GM18873 (cell line): Measurements from ENCODE around the gene FBLL1.
"Not testable (repeated sequence)": the region's sequence is repeated elsewhere in the genome, so short reads cannot be mapped to it uniquely, and the experiment has no call there.

Source experiments
- ATAC-seq: cut with Tn5 transposase; IDR thresholded peaks from one replicate; pipeline ENCODE4 v1.9.1; 2021; ENCODE audit warnings: mild to moderate bottlenecking, moderate library complexity, moderate number of reproducible peaks; ENCODE audit not compliant: unreplicated experiment, low FRiP score

Gene FBLL1

GRCh38 chr5:168550656-168551055 lies 21.6 kb downstream of the FBLL1 start:
- ATAC-seq, result no peak

DNA sequence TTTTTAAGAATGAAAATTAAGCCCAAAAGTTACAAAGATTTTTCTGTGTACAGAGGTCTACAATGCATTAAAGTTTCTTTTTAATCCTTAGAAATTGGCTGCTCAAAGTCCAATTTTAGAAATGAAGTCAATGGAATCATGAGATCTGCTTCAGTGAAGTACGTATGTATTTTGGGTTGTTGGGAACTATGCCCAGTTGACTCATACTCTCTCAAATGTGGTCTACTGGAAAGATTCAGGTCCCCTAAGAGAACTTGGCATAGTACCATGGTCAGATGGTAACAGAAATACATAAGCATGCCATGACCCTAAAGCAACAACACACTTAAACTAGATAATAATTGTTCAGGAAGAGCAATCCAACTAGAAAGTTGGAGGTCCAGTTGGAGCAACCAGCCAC lies 23.0 kb downstream of the FBLL1 start:
- ATAC-seq, result no peak

- no peak for ATAC-seq
These were observed 24.4 kb downstream of the FBLL1 start for GRCh38 chr5:168553377-168554130.

GRCh38 chr5:168557389-168557788 lies 28.3 kb downstream of the FBLL1 start:
- ATAC-seq, result no peak

- ATAC-seq, result no peak
These were observed 33.2 kb downstream of the FBLL1 start for GRCh38 chr5:168562279-168562678.

DNA sequence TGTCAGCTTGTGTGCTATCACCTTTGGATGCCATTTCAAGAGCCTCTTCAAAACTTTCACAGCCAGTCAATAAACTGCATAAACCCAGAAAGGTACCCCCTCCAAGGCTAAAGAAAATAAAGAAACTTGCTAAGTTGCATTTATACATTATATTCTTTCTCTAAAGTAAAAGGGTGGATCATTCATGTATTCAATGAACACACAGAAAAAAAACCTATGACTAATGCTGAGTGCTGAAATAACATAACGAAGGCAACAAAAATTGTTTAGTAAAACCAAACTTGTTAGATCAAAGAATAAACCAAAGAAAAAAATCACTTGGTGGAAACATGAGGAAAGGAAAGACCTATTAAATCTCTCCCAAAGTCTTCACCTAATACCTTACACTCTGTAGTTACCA lies 34.9 kb downstream of the FBLL1 start:
- no peak for ATAC-seq

- ATAC-seq, result no peak
These were observed 39.6 kb downstream of the FBLL1 start for GRCh38 chr5:168568738-168569137.

DNA sequence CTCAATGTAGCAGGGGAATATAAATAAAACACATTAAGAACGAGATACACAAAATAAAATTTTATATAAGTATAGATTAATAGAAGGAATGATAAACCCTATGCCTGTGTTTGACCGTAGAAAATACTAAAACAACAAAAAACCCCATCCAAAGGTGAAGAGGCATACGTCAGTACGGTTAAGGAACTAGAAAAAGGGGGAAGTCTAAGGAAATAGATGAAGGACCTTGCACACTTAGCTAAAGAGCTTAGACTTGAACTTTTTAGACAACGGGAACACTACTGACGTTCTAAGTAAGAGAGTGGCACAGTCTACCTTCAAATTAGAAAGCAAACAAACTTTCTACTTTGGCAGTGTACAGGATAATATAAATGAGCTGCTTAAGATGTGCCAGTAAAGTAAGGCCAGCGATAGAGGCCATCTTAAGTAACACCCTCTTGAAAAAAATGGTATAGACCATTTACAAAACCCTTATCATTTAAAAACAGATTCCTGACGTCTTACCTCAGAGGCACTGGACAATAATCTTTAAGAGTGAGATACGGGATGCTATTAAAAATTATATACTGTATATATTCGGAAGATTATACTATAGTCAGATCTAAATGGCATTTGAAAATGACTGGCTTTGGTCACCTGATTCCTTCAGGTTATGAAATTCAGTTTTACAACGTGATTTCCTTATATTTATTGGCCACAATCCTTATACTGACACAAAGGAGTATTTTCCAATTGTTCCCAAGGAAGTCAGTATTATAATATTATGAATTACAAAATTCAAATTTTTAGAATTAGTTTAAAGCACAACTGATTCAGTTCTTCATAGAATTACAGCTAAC lies 41.6 kb downstream of the FBLL1 start:
- no peak for ATAC-seq

DNA sequence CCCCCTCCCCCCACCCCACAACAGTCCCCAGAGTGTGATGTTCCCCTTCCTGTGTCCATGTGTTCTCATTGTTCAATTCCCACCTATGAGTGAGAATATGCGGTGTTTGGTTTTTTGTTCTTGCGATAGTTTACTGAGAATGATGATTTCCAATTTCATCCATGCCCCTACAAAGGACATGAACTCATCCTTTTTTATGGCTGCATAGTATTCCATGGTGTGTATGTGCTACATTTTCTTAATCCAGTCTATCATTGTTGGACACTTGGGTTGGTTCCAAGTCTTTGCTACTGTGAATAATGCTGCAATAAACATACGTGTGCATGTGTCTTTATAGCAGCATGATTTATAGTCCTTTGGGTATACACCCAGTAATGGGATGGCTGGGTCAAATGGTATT lies 44.6 kb downstream of the FBLL1 start:
- not testable (repeated sequence) for ATAC-seq

DNA sequence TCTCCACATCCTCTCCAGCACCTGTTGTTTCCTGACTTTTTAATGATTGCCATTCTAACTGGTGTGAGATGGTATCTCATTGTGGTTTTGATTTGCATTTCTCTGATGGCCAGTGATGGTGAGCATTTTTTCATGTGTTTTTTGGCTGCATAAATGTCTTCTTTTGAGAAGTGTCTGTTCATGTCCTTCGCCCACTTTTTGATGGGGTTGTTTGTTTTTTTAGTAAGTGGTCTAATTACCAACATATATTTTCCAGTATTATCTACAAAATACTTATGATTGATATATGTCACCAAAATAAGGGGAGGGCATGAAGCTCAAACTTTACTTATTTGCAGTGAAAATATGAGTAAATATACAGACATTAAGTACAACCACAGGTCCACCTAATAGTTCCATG lies 45.1 kb downstream of the FBLL1 start:
- not testable (repeated sequence) for ATAC-seq

- ATAC-seq, result no peak
These were observed 46.6 kb downstream of the FBLL1 start for GRCh38 chr5:168575391-168576372.

DNA sequence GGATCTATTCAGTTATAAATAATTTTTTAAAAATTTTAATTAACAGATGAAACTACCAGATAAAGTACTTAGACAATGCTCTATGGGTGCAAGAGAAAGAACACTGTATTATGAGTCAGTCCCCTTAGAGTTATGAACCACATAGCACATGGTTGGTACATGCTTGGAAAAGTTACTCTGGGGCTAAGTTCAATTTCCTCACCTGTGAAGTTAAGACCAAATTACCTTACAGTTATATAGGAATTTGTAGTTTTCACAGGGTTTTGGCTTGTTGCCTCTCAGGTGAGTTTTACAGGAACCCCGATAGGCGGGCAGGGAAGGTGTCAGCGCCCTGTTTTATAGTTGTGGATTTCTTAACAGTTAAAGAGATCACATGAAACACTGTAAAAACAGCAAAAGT lies 48.9 kb downstream of the FBLL1 start:
- no peak for ATAC-seq

DNA sequence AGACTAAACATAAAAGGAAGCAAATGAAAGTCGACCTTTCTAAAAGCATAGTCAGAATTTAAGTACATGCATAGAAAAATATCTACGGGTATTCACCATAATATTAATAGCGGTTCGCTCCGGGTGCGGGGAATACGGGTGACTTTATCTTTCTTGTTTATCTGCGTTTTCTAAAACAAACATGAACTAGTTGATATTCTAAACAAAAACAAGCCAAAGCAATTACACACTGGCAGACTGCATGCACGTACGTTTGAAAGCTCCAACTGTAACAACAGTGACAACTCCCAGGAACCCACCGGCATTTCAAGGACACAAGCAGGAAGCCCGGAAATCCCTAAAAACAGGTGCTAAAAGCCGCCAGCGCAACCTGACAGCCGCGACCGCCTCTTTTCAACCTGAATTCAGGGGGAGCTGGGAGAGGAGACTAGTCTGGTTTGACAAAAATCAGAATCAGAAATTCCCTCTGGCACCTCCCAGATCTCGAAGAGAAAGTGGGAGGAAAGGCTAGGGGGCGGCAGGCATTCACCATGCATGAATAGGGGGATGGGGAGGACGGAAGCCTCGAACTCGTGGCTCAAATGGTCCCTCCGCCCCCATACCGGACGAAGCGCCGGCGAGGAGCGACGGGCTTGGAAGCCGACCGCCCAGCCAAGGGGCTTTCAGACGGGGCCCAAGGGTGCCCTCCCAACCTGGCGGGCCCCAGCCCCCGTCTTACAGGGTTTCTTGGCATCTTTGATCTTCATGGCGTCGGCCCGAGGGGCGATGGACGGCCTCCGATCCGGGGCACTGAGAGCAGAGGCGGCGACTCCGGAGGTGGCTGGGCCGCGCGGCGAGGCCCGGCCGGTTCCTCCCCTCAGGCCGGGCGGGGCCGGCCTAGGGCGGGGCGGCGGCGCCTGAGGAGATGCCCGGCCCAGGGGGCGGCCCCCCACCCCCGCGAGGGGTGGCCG lies 49.7 kb downstream of the FBLL1 start, which contains the start of gene PANK3:
Gene PANK3 (minus strand): TSS at position 831 of the 950 bp plus-strand sequence. CDS start 85 bp downstream, at position 746.
- ATAC-seq, result peak; percentile 38

GRCh38 chr5:168579488-168580226 lies 50.6 kb downstream of the FBLL1 start:
- peak; percentile 88 for ATAC-seq

DNA sequence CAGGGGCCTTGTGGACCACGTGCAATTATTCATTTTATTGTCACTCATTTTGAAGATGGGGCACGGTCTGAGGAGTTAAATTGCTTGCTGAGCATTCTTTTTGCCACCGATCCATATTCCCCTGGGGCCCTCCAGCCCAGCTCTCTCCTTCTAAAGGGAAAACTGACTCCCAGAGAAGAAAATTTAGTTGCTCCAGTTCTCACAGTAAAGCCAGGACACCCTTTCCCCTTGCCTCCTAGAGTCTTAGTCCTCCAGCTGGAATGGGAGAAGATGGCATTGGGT lies 51.1 kb downstream of the FBLL1 start:
- ATAC-seq, result no peak
